AG04450 (cell line): Measurements from ENCODE around the gene PLXND1. TPM values are rescaled to one million over a fixed set of nuclear protein-coding genes. Genes with fewer than 3 reads are reported as not detected.

Source experiments
- CTCF ChIA-PET: fragments of 300-600, 350-600 bp; formaldehyde crosslinking; extraction: SDS; loops from one replicate; lab custom pipeline; 2022; ENCODE audit warnings: antibody characterized with exemption, inconsistent platforms; lab: Charles Lee
- POLR2A ChIA-PET: fragments of 350-600 bp; formaldehyde crosslinking; extraction: SDS; loops from one replicate; lab custom pipeline; 2021; ENCODE audit warnings: antibody characterized with exemption, inconsistent platforms; lab: Yijun Ruan, JAX
- DNase-seq: peaks from one replicate; pipeline ENCODE4 v3.0.0-alpha.2; 2011; ENCODE audit warnings: low read depth, low spot score
- H3K27ac ChIP-seq: one replicate; pipeline ENCODE4 v1.5.1; 2012; ENCODE audit warnings: low read depth, low read length, control low read depth
- H3K27me3 ChIP-seq: one replicate; pipeline ENCODE4 v1.6.0; 2012; ENCODE audit warnings: low read length; ENCODE audit not compliant: control insufficient read depth, insufficient read depth
- H3K4me3 ChIP-seq: 2 replicates; pipeline ENCODE4 v1.5.1; 2011; ENCODE audit warnings: mild to moderate bottlenecking, low read depth, low read length, control low read depth
- H3K9me3 ChIP-seq: 2 replicates; pipeline ENCODE4 v1.5.1; 2012; ENCODE audit warnings: low read length; ENCODE audit not compliant: control insufficient read depth, insufficient read depth
- polyA plus RNA-seq: library from polyadenylated mRNA; depleted of rRNA; stranded (reverse); fragments of >200 nt; gene quantifications from 2 replicates; pipeline ENCODE4 v1.2.3, GENCODE V29; 2011
- TF ChIP-seq, protein P1 (sequence below): IDR thresholded peaks from 2 replicates; pipeline ENCODE4 v1.5.1; 2011; ENCODE audit warnings: low read depth, low read length, control low read depth, inconsistent platforms

The PLXND1 gene
- polyA plus RNA-seq, 1 experiment, result 37.1 TPM

DNA sequence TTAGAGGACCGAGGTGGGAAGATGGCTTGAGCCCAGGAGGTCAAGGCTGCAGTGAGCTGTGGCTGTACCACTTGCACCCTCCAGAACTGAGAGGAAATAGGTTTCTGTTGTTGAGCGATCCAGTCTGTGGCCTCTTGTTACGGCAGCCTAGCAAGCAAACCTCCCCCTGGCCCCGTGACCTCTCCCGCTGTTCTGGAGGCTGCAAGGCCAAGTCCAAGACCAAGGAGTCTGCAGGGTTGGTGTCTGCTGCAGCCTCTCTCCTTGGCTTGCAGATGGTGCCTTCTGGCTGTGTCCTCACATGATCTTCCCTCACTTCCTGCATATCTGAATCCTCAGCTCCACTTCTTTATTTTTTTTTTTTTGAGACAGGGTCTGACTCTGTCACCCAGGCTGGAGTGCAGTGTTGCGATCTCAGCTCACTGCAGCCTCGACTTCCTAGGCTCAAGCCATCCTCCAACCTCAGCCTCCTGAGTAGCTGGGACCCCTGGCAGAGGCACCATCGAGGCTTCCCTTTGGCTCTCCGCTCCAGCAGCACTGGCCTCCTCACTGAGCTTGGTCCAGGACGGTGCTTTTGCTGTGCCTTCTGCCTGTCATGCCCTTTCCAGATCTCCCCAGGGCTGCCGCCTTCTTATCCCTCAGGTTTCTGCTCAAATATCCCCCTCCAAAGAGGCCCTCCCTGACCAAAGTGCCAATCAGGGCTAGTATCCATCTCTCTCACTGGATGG lies 18.0 kb upstream of the PLXND1 start:
- TF ChIP-seq, protein P1, sequence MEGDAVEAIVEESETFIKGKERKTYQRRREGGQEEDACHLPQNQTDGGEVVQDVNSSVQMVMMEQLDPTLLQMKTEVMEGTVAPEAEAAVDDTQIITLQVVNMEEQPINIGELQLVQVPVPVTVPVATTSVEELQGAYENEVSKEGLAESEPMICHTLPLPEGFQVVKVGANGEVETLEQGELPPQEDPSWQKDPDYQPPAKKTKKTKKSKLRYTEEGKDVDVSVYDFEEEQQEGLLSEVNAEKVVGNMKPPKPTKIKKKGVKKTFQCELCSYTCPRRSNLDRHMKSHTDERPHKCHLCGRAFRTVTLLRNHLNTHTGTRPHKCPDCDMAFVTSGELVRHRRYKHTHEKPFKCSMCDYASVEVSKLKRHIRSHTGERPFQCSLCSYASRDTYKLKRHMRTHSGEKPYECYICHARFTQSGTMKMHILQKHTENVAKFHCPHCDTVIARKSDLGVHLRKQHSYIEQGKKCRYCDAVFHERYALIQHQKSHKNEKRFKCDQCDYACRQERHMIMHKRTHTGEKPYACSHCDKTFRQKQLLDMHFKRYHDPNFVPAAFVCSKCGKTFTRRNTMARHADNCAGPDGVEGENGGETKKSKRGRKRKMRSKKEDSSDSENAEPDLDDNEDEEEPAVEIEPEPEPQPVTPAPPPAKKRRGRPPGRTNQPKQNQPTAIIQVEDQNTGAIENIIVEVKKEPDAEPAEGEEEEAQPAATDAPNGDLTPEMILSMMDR, result no peak
- ChIA-PET CTCF (interaction anchor here (0.8 kb wide), 1 partner anchor 259 kb away, joined by 6 read pairs; no protein-coding TSS in a partner anchor), POLR2A (no interaction called here)
- no peak overlapping the region for H3K27ac ChIP-seq
- no peak for DNase-seq
- no peaks in the 10 kb centered on the region for H3K27me3 ChIP-seq
- H3K4me3 ChIP-seq, result no peak overlapping the region
- H3K9me3 ChIP-seq, result no peaks in the 10 kb centered on the region; the same call in 1 of the 2 replicates

GRCh38 chr3:129623447-129624118 lies 17.1 kb upstream of the PLXND1 start:
- no peak for DNase-seq
- ChIA-PET CTCF (no interaction called here), POLR2A (no interaction called here)
- TF ChIP-seq, protein P1, result no peak
- Histone ChIP-seq H3K27ac (no peak overlapping the region), H3K27me3 (no peaks in the 10 kb centered on the region), H3K4me3 (no peak overlapping the region), H3K9me3 (no peaks in the 10 kb centered on the region; the same call in 1 of the 2 replicates)

DNA sequence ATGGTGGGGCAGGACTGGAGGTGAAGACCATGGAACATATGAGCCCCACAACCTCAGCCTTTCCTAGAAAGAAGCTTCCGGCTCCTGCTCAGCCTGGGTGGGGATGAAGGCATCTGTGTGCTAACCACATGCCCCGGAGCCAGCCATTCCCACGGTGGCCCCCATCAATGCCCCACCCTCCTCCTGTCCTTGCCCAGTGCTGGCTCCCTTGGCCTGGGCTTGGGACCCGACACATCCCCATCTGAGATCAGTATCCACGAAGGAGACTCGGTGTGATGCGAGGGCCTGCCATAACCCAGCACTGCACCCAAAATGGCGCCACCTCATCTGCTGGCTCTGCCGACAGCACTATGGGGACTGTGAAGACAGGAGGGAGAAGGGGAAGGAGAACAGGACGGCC lies 16.5 kb upstream of the PLXND1 start:
- Histone ChIP-seq H3K9me3 (no peaks in the 10 kb centered on the region; the same call in 1 of the 2 replicates), H3K27ac (no peak overlapping the region), H3K27me3 (no peaks in the 10 kb centered on the region), H3K4me3 (no peak overlapping the region)
- POLR2A ChIA-PET, result no interaction called here
- DNase-seq, result no peak
- TF ChIP-seq, protein P1, result no peak
- CTCF ChIA-PET, result no interaction called here

- Histone ChIP-seq H3K27ac (no peak overlapping the region), H3K9me3 (no peaks in the 10 kb centered on the region; the same call in 1 of the 2 replicates), H3K27me3 (no peaks in the 10 kb centered on the region), H3K4me3 (no peak overlapping the region)
- DNase-seq, result no peak
- TF ChIP-seq, protein P1, result no peak
- POLR2A ChIA-PET, result no interaction called here
- CTCF ChIA-PET, result no interaction called here
These were observed 15.9 kb upstream of the PLXND1 start for GRCh38 chr3:129622226-129622874.
